HuH-7 (cell line): ENCODE measurements around the gene STK16.
"Not testable (repeated sequence)": the region's sequence is repeated elsewhere in the genome, so short reads cannot be mapped to it uniquely, and the experiment has no call there.

ENCODE experiments used
- DNase-seq: peaks from one replicate; pipeline ENCODE4 v3.0.0; 2011; ENCODE audit warnings: low spot score

STK16 gene

GRCh38 chr2:219245899-219246230 is 586 bp downstream of the STK16 start:
- DNase-seq = no peak

- no peak for DNase-seq
Observed at GRCh38 chr2:219246559-219246958, 1.3 kb downstream of the STK16 start.

GRCh38 chr2:219247678-219248642 is 2.7 kb downstream of the STK16 start:
- no peak for DNase-seq

GRCh38 chr2:219248845-219249202 is 3.5 kb downstream of the STK16 start:
- no peak for DNase-seq

- DNase-seq = peak; percentile 89
Observed at GRCh38 chr2:219249203-219249980, 4.1 kb downstream of the STK16 start.

GRCh38 chr2:219250049-219250781 is 4.9 kb downstream of the STK16 start:
- no peak for DNase-seq

GRCh38 chr2:219251656-219252055 is 6.4 kb downstream of the STK16 start:
- no peak for DNase-seq

GRCh38 chr2:219252084-219252483 is 6.8 kb downstream of the STK16 start:
- DNase-seq = no peak

- DNase-seq = no peak
Observed at GRCh38 chr2:219252570-219252899, 7.3 kb downstream of the STK16 start.

- no peak for DNase-seq
Observed at GRCh38 chr2:219252900-219253752, 7.8 kb downstream of the STK16 start, which contains the start of gene TUBA4B. Gene TUBA4B, plus strand, starts transcription at chr2:219253243. Its CDS starts 165 bp downstream, at chr2:219253408.

GRCh38 chr2:219253753-219254589 is 8.7 kb downstream of the STK16 start, which contains the start of gene TUBA4A:
Gene TUBA4A, minus strand, starts transcription at chr2:219253918. Its CDS starts 60 bp downstream, at chr2:219253858.
- peak; percentile 92 for DNase-seq

GRCh38 chr2:219254590-219255201 is 9.4 kb downstream of the STK16 start:
- DNase-seq = no peak

GRCh38 chr2:219258942-219259341 is 13.7 kb downstream of the STK16 start:
- DNase-seq = not testable (repeated sequence)

- DNase-seq = no peak
Observed at GRCh38 chr2:219261024-219261855, 16.0 kb downstream of the STK16 start.

GRCh38 chr2:219266232-219266631 is 21.0 kb downstream of the STK16 start:
- no peak for DNase-seq

GRCh38 chr2:219266886-219267285 is 21.6 kb downstream of the STK16 start:
- DNase-seq = no peak

GRCh38 chr2:219268294-219268693 is 23.0 kb downstream of the STK16 start:
- DNase-seq = no peak

- DNase-seq = no peak
Observed at GRCh38 chr2:219269362-219270054, 24.2 kb downstream of the STK16 start.

GRCh38 chr2:219270055-219270372 is 24.7 kb downstream of the STK16 start:
- no peak for DNase-seq
